ENCODE measurements around the gene LPGAT1. TPM values are rescaled to one million over a fixed set of nuclear protein-coding genes. Genes with fewer than 3 reads are reported as not detected.

LPGAT1 gene
- total RNA-seq, 2 donors from 2014 or later: 24.4 to 50.1 TPM

DNA sequence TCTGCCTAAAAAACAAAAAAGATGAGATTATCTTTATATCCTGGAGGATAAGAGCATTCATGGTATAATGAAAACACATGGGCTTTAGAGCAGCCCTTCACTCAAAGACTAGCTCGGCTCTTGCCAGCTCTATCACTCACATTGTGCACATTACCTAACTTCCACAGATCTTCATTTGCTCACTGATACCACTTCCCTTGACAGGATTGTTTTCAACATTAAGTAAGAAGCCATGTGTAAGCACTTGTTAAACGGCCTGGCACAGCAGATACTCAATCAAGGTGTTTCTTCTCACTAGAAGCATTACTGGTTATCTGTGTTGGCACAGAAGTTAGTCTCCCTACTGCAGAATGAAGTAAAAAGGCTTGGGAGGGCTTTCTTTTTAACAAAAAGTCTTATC lies 18.7 kb downstream of the LPGAT1 start:
- Histone ChIP-seq H3K27ac (peak overlapping the region in 1 of 4 donors; percentile 54), H3K4me3 (no peak overlapping the region), H3K4me1 (peaks cover 18% of the 10 kb centered on the region), H3K27me3 (no peaks in the 10 kb centered on the region), H3K36me3 (replicated peaks in 1 of 2; ENCODE audit: insufficient read depth in 1 of 2, low read depth in 2 of 2) (no peaks in the 10 kb centered on the region), H3K9me3 (no peaks in the 10 kb centered on the region)
- ATAC-seq (no peak), DNase-seq (no peak)
- WGBS, 2 donors: 59 to 60% methylated on average over 2 of the region's 2 CpGs
- no peak for TF ChIP-seq POLR2A (IDR thresholded peaks at IDR 0.05)
- TF ChIP-seq, protein P1, sequence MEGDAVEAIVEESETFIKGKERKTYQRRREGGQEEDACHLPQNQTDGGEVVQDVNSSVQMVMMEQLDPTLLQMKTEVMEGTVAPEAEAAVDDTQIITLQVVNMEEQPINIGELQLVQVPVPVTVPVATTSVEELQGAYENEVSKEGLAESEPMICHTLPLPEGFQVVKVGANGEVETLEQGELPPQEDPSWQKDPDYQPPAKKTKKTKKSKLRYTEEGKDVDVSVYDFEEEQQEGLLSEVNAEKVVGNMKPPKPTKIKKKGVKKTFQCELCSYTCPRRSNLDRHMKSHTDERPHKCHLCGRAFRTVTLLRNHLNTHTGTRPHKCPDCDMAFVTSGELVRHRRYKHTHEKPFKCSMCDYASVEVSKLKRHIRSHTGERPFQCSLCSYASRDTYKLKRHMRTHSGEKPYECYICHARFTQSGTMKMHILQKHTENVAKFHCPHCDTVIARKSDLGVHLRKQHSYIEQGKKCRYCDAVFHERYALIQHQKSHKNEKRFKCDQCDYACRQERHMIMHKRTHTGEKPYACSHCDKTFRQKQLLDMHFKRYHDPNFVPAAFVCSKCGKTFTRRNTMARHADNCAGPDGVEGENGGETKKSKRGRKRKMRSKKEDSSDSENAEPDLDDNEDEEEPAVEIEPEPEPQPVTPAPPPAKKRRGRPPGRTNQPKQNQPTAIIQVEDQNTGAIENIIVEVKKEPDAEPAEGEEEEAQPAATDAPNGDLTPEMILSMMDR (IDR thresholded peaks at IDR 0.05): no peak
- intact Hi-C loops (cut with DNase I): no loop called here

DNA sequence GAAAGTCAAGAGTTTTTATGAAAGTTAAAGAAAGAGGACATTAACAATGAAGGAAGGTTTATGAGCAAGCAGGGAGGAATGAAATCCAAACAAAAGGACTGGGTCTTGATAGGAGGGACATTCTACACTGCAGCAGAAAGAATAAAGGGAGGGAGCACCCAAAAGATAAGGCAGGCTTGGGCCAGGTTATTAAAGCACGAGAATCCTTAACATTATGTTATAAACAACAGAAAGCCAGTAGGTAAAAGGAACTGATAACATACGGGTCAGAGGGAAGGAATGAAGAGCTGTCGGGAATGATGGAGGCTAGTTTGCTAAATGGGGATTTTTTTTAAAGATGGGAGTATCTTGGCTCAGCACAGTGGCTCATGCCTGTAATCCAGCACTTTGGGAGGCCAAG lies 19.4 kb downstream of the LPGAT1 start:
- TF ChIP-seq, protein P1 (IDR thresholded peaks at IDR 0.05): no peak
- no peak for TF ChIP-seq POLR2A (IDR thresholded peaks at IDR 0.05)
- WGBS, 2 donors: 70 to 79% methylated on average over 3 of the region's 3 CpGs
- Histone ChIP-seq H3K4me1 (peaks cover 18% of the 10 kb centered on the region), H3K27ac (no peak overlapping the region), H3K4me3 (no peak overlapping the region), H3K27me3 (no peaks in the 10 kb centered on the region), H3K36me3 (replicated peaks in 1 of 2; ENCODE audit: insufficient read depth in 1 of 2, low read depth in 2 of 2) (no peaks in the 10 kb centered on the region), H3K9me3 (no peaks in the 10 kb centered on the region)
- ATAC-seq (no peak), DNase-seq (no peak)
- intact Hi-C loops (cut with DNase I): no loop called here

DNA sequence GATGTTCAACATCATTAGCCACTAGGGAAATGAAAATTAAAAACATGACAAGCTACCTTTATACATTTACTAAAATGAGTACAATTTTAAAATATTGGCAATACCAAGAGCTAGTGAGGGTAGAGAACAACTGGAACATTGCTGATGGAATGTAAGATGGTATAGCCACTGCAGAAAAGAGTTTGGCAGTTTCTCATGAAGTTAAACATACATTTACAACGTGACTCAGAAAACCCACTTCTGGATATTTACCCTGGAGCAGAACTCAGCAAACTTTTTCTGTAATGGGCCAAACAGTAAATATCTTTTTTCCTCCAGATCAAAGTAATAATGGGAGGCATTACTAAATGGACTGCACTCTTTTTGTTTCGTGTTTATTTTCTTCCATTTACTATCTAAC lies 22.1 kb downstream of the LPGAT1 start:
- Histone ChIP-seq H3K36me3 (replicated peaks in 1 of 2; ENCODE audit: insufficient read depth in 1 of 2, low read depth in 2 of 2) (no peaks in the 10 kb centered on the region), H3K9me3 (no peaks in the 10 kb centered on the region), H3K4me1 (peaks cover 3% of the 10 kb centered on the region), H3K4me3 (no peak overlapping the region), H3K27me3 (no peaks in the 10 kb centered on the region), H3K27ac (no peak overlapping the region)
- intact Hi-C loops (cut with DNase I): no loop called here
- 73 to 75% methylated on average over 2 of the region's 2 CpGs for WGBS, 2 donors
- DNase-seq (no peak), ATAC-seq (no peak)
- no peak for TF ChIP-seq POLR2A (IDR thresholded peaks at IDR 0.05)
- TF ChIP-seq, protein P1 (IDR thresholded peaks at IDR 0.05): no peak

DNA sequence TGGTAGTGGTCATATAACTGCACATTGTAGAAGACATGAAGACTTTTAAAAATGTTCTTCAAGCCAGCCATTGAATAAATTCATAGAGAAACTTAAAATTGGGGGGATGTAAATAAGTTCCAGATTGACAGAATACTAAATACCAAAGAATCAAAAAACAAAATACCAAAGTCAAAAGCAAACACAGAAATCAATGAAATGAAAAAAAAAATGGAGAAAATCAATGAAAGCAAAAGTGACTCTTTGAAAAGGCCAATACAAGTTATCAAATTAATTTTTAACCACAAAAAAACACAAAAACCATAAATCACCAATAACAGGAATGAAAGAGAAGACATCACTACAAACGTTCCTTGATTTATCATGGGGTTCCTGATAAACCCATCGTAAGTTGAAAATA lies 25.6 kb downstream of the LPGAT1 start:
- no peaks in the 10 kb centered on the region for H3K4me1 ChIP-seq
- H3K27ac ChIP-seq: peak overlapping the region in 1 of 4 donors; percentile 34
- intact Hi-C loops (cut with DNase I): no loop called here
- WGBS, 2 donors: 35 to 36% methylated on average over 2 of the region's 2 CpGs
- TF ChIP-seq, protein P1 (IDR thresholded peaks at IDR 0.05): no peak
- TF ChIP-seq POLR2A (IDR thresholded peaks at IDR 0.05): no peak
- no peaks in the 10 kb centered on the region for H3K9me3 ChIP-seq
- no peak for ATAC-seq
- no peak overlapping the region for H3K4me3 ChIP-seq
- no peak for DNase-seq
- H3K36me3 ChIP-seq (replicated peaks in 1 of 2; ENCODE audit: insufficient read depth in 1 of 2, low read depth in 2 of 2): no peaks in the 10 kb centered on the region
- H3K27me3 ChIP-seq: no peaks in the 10 kb centered on the region

DNA sequence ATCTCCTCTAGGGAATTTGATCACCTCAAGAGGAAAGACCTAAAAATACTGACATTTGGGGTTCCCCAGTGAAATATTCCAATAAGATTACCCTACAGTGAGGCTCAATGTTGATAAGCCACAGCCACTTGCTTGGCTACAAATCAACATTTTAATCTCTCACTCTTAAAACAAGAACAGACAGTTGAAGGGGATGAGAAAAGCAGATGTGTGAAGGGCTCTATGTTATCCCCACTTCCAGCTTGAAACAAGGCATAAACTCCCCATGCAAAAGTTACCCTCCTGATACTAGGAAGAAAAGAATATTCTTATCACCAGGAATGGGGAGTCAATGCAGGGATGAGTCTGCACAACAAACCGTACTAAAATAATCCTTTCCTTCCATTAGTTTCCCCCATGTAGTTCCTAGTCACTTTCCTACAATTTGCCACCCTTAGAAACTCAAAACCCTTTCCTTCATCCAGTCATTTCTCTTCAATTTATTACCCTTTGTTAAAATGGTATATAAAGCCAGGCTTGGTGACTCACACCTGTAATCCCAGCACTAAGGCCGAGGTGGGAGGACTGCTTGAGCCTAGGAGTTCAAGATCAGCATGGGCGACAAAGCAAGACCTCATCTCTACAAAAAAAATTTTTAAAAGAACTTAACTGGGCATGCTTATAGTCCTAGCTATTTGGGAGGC lies 29.5 kb downstream of the LPGAT1 start:
- ATAC-seq (no peak), DNase-seq (no peak)
- 97 to 100% methylated on average over 3 of the region's 3 CpGs for WGBS, 2 donors
- Histone ChIP-seq H3K4me1 (no peaks in the 10 kb centered on the region), H3K4me3 (no peak overlapping the region), H3K27ac (no peak overlapping the region), H3K9me3 (no peaks in the 10 kb centered on the region), H3K36me3 (replicated peaks in 1 of 2; ENCODE audit: insufficient read depth in 1 of 2, low read depth in 2 of 2) (peaks cover 0 to 1% of the 10 kb centered on the region in 2 donors), H3K27me3 (no peaks in the 10 kb centered on the region)
- TF ChIP-seq, protein P1 (IDR thresholded peaks at IDR 0.05): no peak
- TF ChIP-seq POLR2A (IDR thresholded peaks at IDR 0.05): no peak
- intact Hi-C loops (cut with DNase I): no loop called here

All from body of pancreas (tissue), 4 donors.